ENCODE results near the gene GRIP2.

GRIP2 gene

DNA sequence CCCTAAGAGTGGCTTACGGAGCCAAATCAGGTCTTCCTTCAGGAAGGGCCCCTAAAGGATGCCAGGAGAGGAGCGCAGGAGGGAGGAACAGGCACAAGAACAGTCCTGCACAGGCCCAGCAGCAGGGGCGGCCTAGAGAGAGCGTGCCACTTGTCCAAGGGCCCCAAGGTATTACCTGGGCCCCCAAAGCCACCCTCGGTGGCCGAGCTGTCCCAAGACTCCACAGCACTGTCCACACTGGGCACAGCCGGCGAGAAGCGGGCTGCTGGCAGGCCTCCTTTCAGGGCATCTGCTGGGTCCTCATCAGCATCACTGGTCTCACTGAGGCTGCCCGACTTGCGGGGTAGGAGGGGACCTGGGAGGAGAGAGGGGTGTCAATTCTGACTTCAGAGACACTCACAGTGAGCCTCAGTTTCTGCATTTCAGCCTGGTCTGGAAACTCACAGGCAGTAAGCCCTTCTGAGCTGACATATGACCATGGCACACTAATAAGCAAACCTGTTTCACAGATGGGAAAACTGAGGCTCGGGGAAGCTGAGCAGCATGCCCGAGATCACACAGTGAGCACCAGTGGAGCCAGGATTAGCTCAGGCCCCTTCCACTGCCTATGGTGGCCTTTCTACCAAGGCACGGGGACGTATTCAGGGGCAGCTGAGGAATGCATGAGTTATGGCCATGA lies 33.4 kb downstream of the GRIP2 start:
- no peak for DNase-seq (ENCODE audit: low read depth in 2 of 2)

DNA sequence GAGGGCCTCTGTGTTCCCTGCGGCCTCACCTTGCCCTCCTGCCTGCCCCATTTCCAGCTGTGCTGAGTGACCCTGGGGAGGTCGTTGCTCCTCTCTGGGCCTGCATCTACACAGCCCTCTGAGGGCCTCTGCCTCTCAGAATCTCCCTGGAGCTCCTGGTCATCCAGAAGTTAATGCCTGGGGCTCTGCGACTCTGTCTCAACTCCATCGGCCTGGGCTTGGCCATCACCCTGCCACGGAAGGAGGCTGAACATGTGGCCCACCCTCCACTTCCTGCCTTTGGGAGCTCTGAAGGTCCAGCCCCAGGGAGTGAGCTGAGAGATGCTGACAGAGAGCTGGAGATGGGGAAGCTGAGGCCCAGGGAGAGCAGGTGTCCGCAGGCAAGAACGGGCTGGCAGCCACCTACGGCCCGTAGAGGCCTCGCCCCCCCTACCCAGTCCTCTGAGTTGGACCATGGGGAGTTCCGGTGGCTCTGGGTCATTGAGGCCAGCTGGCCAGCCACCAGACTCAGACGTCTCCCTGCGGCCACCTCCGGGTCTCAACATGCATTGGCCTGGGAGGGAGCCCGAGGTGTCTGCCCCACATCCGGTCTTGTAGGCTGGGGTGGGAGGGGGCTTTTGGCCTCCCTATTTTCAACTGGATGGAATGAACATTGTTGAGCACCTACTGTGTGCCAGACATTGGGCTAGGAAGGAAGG lies 34.2 kb downstream of the GRIP2 start:
- DNase-seq (ENCODE audit: low read depth in 2 of 2) = no peak

DNA sequence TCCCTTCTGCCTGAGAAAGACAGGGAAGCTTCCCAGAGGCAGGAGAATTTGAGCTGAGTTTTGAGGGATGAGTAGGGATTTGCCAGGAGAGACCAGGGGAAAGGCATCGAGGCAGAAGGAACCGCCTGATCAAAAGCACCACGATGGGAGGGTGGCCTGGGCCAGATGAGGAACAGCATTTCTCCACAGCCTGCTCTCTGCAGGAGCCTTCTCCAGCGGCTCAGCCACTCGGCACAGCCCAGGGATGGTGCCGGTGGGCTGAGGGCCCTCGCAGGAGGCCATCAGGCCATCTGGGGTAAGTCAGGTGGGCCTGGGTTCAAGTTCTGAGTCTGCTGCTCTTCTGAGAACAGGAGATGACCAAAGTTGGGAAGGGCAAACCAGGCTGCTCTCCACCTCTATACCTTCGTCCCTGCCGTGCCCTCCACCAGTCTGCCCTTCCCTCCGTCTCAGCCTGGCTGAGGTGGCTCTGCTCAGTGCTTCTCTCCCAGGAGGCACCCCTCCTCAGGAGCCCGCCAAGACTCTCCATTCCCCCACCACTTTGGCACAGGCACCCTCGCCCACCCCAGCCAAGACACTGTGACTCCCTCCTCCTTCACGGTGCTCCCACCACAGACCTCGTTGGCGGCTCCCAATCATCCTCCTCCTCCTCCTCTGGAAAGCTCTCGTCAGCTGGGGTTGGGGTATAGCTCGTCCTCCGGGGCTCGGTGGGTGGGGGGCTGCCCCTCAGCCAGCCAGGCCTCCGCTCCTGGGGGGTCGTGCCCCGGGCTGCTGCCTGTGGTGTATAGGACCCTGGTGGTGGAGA lies 34.9 kb downstream of the GRIP2 start:
- DNase-seq (ENCODE audit: low read depth in 2 of 2) = no peak

DNA sequence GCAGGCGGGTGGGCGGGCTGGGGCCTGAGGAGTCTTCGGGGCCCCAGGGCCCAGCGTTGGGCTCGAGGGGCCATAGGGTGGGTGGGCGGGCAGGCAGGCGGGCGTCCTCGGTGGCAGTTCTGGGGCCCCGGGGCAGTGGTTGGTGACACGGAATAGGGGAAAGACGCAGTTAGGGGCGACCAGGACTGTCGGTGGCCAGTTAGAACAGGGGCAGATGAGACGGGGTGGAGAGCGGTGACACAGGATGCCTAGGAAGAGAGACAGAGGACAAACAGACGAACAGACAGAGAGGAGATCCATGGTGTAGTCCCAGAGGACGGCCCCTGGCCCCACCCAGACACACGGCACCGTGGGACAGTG lies 36.5 kb downstream of the GRIP2 start:
- no peak for DNase-seq (ENCODE audit: low read depth in 2 of 2)

DNA sequence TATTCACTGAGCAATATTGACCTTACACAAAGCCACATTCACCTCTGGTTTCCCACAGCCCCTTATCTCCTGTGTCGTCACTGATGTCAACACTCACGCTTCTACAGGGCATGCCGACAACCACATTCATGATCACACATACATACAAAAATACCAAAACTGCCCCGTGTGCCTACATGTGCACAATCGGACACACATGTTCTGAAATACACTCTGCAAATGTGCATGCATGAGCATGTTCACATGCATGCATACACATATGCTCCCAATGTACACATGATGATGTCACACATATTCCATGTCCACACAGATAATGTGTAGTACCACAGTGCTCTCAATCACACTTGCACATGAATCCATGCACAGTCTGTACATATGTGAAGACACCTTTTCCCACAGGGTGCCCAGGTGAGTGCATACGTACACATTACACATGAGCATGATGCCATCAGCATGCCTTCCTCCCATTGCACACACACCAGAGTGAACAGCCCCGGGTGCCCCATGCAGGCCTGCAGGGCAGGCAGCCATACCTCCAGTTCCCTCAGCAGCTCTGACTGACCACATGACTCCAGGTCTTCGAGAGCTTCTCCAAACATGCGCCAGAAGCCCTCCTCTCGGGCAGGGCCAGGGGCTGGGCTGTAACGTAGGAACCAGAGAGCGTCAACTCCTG lies 37.0 kb downstream of the GRIP2 start:
- DNase-seq (ENCODE audit: low read depth in 2 of 2) = no peak

DNA sequence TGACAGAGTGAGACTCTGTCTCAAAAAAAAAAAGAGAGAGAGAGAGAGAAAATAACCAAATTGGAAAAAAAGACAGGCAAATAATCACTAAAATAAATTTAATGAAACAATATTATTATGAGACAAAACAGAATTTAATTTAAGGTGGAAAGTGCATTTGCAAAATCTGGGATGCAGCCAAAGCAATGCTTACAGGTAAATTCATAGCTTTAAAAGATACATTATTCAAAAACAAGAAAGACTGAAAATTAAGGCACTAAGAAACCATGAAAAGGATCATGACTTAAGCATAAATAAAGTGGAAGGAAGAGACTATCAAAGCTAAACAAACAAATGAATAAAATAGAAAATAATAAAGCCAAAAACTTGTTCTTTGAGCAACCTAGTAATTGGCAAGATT lies 37.7 kb downstream of the GRIP2 start:
- no peak for DNase-seq (ENCODE audit: low read depth in 2 of 2)

DNA sequence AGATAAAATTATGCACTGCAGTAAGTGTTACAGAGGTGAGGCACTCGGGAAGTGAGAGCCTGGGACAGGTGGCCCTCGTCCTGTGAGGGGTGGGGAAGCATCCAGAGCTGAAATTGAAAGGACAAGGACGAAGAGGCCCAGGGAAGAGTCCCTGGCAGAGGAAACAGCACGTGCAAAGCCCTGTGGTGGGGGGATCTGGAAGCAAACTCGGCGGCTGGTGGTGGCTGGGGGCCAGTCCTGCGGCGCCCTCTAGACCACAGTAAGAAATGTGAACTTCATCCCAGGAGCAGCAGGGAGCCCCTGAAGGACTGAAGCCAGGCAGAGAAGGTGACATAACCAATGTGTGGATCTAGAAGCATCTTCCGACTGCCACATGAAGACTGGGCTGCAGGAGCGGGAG lies 42.8 kb downstream of the GRIP2 start:
- DNase-seq (ENCODE audit: low read depth in 2 of 2) = no peak

DNA sequence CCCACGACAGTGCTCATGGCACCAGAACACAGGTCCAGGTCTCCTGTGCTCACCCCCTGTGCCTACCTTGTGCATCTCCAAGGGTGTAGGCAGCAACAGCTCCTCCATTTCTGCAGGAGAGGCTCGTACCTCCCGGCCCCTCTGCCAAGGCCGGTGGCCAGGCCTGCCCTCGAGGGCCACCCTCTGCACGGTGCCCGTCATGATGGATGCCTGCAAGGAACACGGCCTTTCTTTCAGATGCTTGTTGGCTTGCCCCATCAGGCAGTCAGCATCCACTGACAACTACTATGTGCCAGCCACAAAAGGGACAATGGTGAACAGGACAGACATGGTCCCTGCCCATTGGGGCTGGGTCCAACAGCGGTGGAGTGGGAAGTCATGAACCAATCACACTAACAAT lies 43.8 kb downstream of the GRIP2 start:
- DNase-seq (ENCODE audit: low read depth in 2 of 2) = no peak

DNA sequence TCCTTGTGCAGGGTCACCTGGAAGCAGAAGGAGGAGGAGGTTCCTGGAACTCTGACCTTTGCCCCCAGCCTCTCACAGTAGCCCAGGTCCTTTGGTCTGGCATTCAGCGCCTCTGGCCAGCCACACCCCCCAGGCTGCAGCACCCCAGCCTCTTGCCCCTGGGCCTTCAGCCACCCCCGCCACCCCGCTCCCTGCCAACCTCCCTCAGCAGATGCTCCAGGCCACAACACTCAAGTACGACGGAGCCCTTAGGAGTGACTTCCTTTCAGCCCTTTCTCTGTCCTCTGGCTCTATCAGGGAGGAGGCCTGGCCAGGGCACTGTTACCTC lies 45.2 kb downstream of the GRIP2 start:
- no peak for DNase-seq (ENCODE audit: low read depth in 2 of 2)

DNA sequence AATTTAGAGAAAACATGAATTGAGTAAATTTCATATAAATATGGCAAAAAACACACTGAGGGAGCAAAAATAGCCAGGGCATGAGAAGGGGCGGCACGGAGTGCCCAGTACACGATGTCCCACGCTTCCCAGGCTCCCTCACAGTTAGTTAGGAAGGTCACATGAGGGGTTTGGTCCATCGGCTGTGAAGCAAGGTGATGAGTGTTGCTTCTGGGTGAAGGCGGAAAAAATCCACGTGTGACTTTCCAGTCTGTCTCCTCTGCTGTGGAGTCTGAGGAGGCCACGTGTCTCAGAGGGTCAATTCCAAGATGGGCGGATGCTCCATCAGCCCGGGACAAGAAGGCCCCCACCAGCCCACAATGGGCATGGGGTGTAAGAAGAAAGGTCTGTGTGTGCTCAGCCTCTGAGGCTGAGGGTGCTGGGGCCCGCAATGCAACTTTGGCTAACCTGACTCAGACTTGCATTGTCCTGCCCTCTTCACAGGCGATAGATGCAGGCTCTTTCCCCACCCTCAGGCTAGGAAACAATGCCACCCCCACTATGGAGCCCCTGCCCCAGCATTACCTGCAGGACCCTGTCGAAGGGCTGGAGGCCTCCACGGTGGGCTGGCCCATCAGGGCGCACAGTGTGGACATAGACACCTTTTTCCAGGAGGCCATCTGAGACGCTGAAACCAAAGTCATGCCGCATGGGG lies 45.7 kb downstream of the GRIP2 start:
- DNase-seq (ENCODE audit: low read depth in 2 of 2) = no peak

DNA sequence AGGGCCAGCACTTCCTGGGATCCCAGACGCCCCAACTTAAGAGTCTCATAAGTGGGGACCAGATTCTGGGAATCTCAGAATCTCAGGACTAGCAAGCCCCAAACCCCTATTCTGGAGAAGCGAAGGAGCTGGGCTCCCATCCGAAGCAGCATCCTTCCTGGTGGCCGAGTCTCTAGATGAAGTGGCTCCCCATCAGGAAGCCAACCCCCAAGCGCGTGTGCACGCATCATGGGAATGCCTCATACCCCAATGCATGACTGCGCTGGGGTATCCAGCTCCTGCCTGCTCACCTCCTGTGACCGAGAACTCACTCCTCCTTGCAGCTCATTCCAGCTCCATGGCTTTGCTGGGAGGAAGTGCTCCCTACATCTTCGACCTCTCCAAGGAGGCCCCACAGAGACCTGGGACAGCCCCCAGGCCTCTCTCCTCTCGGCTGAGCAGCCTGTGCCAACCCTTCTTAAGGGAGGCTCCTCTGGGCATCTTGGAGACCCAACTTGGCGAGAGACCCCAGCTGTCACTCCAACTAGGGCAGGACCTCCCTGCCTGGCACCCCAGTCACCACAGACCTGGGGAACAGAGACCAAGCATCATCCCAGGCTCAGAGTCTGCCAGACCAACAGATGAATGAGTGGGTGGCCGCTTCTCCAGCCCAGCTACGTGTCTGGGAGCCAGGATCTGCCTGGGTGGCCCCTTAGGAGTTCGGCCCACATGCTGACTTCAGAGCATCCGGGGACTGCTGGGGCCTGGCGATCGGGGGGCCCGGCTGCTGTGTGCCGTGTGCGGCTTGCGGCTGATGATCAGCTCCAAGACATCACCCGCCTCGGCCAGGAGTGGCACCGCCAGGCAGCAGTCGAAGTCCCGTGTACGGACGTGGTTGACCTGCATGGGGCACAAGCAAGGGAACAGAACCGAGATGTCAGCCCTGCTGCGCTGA lies 46.9 kb downstream of the GRIP2 start:
- DNase-seq (ENCODE audit: low read depth in 2 of 2) = no peak

DNA sequence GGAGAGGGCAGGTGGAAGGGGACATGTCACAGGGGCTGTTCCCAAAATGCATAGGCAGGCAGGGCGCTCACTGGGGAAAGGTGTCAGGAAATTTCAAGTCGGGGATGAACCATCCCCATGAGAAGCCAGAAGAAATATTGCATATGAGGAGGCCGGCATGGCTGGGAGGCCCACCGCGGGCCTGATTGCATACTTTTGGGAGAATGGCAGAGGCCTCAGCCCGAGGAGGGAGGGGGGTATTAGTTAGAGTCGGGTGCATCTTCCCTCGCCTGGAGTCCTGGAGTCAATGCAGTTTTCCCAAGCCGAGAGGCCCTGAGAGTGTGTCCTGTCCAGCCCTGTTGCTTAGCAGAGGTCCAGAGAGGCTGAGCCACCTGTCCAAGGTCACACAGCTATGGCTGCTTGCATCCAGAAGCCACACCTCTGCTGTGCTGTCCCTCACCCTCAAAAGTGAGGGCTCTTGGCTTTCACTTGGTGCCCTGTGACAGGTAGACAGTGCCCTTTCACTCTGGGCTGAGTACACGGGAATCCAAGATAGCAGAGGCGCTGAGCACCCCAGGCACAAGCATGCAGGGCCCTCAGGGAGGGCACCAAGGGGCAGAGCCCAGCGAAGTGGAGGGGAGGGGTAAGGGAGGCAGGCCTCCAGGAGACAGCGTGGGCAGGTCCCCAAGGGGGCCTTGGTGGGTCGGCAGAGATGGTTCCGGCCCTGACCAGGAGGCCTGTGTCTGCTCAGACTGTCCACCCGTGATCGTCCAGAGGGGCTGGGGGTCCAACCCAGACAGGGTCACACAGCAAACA lies 48.5 kb downstream of the GRIP2 start:
- no peak for DNase-seq (ENCODE audit: low read depth in 2 of 2)

DNA sequence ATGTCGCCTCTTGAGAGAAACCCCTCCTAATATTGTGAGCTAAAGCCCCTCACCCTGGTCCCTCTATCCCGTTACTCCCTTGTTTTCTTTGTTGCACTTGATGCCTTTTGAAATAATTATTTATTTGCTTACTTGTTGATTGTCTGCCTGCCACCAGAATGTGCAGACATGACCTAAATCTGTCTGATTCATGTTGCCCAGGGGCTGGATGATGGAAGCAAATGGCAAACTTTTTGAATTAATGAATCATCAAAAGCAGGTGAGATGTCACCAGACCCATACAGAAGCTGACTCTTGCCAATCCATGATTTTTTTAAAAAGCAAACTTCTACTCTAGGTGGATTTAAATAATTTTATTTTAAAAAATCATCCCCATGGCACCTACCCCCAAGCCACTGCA lies 49.3 kb downstream of the GRIP2 start:
- DNase-seq (ENCODE audit: low read depth in 2 of 2) = no peak

DNA sequence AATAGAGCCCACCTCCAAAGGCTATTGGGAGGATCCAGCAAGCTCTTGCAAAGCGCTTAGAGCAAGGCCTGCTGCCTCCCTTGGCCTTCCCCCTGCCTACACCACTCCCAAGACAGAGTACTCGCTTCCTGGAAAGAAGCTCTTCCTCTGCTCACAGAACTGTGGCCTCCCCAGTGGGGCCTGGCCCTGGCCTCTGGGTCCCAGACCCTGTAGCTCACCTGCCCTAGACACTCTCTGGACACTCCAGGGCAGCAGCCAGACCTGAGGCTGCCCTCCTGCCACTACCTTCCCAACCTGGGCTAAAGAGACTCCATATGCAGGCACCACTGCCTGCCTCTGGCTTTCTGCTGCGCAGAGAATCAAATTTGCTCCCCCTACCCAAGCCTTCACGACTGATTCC lies 49.9 kb downstream of the GRIP2 start:
- DNase-seq (ENCODE audit: low read depth in 2 of 2) = no peak

DNA sequence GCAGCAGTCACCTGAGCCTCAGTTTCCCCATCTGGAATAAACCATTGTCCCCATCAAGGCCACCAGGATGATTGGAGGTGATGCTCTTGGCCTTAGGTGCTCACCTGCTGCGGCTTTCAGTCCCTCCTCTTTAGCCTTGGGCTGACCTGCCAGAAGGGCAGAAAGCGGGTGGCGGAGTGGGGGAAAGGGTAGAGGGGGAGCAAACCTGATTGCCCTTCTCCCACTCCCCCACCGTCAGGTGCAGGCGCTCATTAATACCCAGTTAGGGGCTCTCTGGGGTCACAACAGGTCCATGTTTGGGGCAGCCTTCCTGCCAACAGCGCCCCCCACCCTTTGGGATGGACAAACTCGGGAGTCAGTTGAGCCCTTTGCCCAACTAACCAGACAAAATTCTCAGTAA lies 50.5 kb downstream of the GRIP2 start:
- DNase-seq (ENCODE audit: low read depth in 2 of 2) = no peak

DNA sequence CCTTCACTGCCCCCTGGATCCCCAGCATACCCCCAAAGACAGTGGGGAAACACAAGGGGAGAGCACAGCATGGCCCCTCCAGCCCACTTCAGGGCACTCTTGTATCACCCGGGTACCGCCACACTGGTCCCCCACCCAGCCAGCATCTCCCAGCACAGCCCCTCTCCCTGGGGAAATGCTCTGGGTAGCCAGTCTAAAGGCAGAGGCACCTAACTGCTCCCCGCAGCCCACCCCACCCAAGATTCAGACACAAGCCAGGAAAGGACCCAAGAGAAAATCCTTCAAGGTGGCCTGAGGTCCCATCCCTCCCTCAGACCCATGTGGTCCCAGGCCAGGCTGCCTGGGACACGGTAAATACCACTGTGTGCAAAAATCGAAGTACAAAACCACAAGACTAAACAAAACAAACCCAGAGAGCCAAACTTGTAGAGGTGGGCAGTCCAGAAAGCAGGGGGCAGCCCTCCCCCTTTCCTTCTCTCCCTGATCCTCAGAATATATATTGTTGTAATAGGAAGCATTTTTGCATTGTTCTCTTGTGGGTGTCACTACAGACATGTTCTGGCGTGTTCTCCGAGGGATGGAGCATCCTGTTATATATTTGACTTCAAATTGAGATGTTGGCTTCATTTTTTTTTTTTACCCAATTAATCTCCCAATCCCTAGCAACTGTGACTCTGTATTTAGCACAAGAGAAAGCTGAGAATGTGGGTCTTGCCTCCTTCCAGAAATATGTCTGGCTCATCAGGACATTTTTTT lies 51.7 kb downstream of the GRIP2 start:
- no peak for DNase-seq (ENCODE audit: low read depth in 2 of 2)

DNA sequence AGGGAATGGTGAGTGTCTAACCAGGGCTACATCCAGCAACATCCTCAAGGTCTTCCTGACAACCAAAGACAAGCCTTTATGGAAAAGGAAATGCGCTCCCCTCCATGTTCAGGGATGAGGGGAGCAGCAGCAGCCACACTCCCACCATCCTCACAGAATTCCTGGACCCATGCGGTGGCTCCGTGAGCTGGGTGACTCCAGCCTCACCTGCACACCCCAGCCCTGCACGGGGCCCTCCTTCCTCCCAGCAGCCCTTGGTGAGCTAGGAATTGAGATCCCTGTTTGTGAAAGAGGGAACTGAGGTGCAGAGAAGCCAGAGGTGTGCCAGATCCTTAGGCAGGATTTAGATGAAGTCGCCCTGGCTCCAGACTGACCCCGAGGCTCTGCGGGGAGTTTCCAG lies 52.3 kb downstream of the GRIP2 start:
- DNase-seq (ENCODE audit: low read depth in 2 of 2) = no peak

DNA sequence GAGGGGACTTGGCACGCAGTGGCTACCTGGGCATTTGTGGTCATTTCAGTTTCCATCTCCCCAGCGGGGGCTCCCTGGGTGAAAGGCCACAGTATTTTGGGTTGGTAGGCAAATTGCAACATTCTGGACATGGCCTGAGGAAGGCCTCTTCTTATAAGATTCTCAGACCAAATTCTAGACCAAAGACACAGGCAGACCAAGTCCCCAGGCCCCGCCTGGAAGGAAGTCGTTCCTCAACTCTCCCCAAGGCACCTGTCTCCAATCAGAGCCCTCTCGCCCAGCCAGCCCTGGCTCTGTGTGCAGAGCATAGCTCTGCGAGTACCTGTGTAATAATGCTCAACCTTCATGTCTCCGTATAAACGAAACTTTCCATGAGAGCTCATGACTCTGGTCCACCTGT lies 53.1 kb downstream of the GRIP2 start:
- no peak for DNase-seq (ENCODE audit: low read depth in 2 of 2)

DNA sequence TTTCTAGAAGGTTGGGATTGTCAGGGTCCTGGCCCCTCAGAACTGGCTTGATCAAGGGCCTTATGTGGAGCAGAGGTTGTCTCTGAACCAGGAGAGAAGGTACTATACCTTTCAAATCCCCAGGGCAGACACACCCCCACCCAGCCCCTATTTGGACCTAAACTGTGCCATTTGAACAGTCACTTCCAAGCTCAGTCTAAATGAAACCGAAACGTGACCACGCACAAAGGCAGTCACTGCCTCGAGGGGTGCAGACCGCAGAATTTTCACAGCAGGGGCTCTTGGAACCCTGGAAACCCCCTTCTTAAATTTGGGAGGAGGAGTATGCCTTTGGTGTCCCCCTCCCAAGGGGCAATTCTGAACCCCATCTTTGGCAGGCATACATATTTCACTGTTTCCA lies 53.7 kb downstream of the GRIP2 start:
- DNase-seq (ENCODE audit: low read depth in 2 of 2) = no peak

Measured in stimulated activated CD8-positive, alpha-beta memory T cell treated with anti-CD3 and anti-CD28 coated beads, Interleukin-7, amount 100 ng/mL, for 4 hours (primary cell).